CD14-positive monocyte (primary cell): ENCODE results near the gene FBXL13. TPM values are rescaled to one million over a fixed set of nuclear protein-coding genes. Genes with fewer than 3 reads are reported as not detected.

Experiments
- DNase-seq, 3 donors: peaks; one replicate each; pipeline ENCODE4 v3.0.0-alpha.2; 2011 to 2022
- H2AFZ ChIP-seq: 2 replicates; pipeline ENCODE4 v1.6.0; 2012; ENCODE audit warnings: mild to moderate bottlenecking, low read depth, low read length, inconsistent platforms; ENCODE audit not compliant: insufficient read depth, poor library complexity, severe bottlenecking
- H3K27ac ChIP-seq, 2 donors: 1 replicate in 1 of 2; 2 replicates in 1 of 2; pipeline ENCODE4 v1.5.1; 2012 to 2013; ENCODE audit warnings: low read length in 2 of 2, control low read depth in 1 of 2, inconsistent platforms in 1 of 2, low read depth in 1 of 2, mild to moderate bottlenecking in 1 of 2
- H3K27me3 ChIP-seq, 2 donors: one replicate each; pipeline versions ENCODE4 v1.6.0 to v1.6.1; 2011 to 2013; ENCODE audit warnings: low read length in 2 of 2; ENCODE audit not compliant: control insufficient read depth in 2 of 2, insufficient read depth in 2 of 2
- H3K36me3 ChIP-seq, 2 donors: replicated peaks in 1 of 2; 1 replicate in 1 of 2; 2 replicates in 1 of 2; pipeline versions ENCODE4 v1.5.1 to v1.6.1; 2012 to 2013; ENCODE audit warnings: low read length in 2 of 2, control low read depth in 1 of 2, inconsistent platforms in 1 of 2, mild to moderate bottlenecking in 1 of 2; ENCODE audit not compliant: insufficient read depth in 2 of 2, control insufficient read depth in 1 of 2
- H3K4me1 ChIP-seq, 2 donors: 1 replicate in 1 of 2; 2 replicates in 1 of 2; pipeline versions ENCODE4 v1.5.1 to v1.6.1; 2012 to 2013; ENCODE audit warnings: low read length in 2 of 2, control low read depth in 1 of 2, inconsistent platforms in 1 of 2, mild to moderate bottlenecking in 1 of 2, moderate library complexity in 1 of 2; ENCODE audit not compliant: insufficient read depth in 2 of 2, control insufficient read depth in 1 of 2
- H3K4me2 ChIP-seq: replicated peaks from 2 replicates; pipeline ENCODE3; 2012; ENCODE audit warnings: low read length, moderate library complexity, mild to moderate bottlenecking; ENCODE audit not compliant: poor library complexity, severe bottlenecking; ENCODE audit errors: extremely low read depth
- H3K4me3 ChIP-seq, 3 experiments: fragments of 200-600 bp in 1 of 3; sonication (generic) in 1 of 3; replicated peaks in 1 of 3; 1 replicate in 2 of 3; 2 replicates in 1 of 3; pipeline ENCODE4 v1.5.1; 2011 to 2013; ENCODE audit warnings: low read length in 3 of 3, mild to moderate bottlenecking in 3 of 3, control low read depth in 2 of 3, low read depth in 2 of 3, inconsistent platforms in 1 of 3, moderate library complexity in 1 of 3
- H3K79me2 ChIP-seq: 2 replicates; pipeline ENCODE4 v1.6.0; 2012; ENCODE audit warnings: mild to moderate bottlenecking, control low read depth, inconsistent platforms, low read length, moderate library complexity; ENCODE audit not compliant: insufficient read depth
- H3K9ac ChIP-seq: 2 replicates; pipeline ENCODE4 v1.6.0; 2017; ENCODE audit warnings: low read length, mild to moderate bottlenecking; ENCODE audit not compliant: insufficient read depth, poor library complexity, severe bottlenecking
- H3K9me3 ChIP-seq, 2 donors: replicated peaks in 1 of 2; 1 replicate in 1 of 2; 2 replicates in 1 of 2; pipeline versions ENCODE4 v1.5.1 to v1.6.1; 2012 to 2013; ENCODE audit warnings: low read length in 2 of 2, control low read depth in 1 of 2; ENCODE audit not compliant: control insufficient read depth in 1 of 2, insufficient read depth in 1 of 2
- H4K20me1 ChIP-seq: 2 replicates; pipeline ENCODE4 v1.6.0; 2012; ENCODE audit warnings: mild to moderate bottlenecking, low read length, control low read depth, moderate library complexity; ENCODE audit not compliant: insufficient read depth
- H3K27ac Mint-ChIP-seq, 7 donors: one replicate each; pipeline ENCODE4 v1.8.0; 2020; ENCODE audit warnings: mild to moderate bottlenecking in 7 of 7, mixed read lengths in 7 of 7, moderate library complexity in 6 of 7, inconsistent platforms in 2 of 7
- H3K27me3 Mint-ChIP-seq, 3 donors: one replicate each; pipeline ENCODE4 v1.8.0; 2021 to 2022; ENCODE audit warnings: low read depth in 3 of 3, mild to moderate bottlenecking in 3 of 3, mixed read lengths in 3 of 3, moderate library complexity in 3 of 3, inconsistent platforms in 1 of 3
- H3K36me3 Mint-ChIP-seq, 2 donors: one replicate each; pipeline ENCODE4 v1.8.0; 2020; ENCODE audit warnings: mixed read lengths in 2 of 2, inconsistent platforms in 1 of 2, mild to moderate bottlenecking in 1 of 2
- H3K4me1 Mint-ChIP-seq: one replicate; pipeline ENCODE4 v1.8.0; 2020; ENCODE audit warnings: mild to moderate bottlenecking, mixed read lengths
- H3K4me3 Mint-ChIP-seq, 2 donors: one replicate each; pipeline ENCODE4 v1.8.0; 2020; ENCODE audit warnings: mild to moderate bottlenecking in 2 of 2, mixed read lengths in 2 of 2, moderate library complexity in 1 of 2
- H3K9me3 Mint-ChIP-seq, 7 donors: one replicate each; pipeline ENCODE4 v1.8.0; 2020 to 2022; ENCODE audit warnings: mixed read lengths in 7 of 7, mild to moderate bottlenecking in 6 of 7, moderate library complexity in 6 of 7, inconsistent platforms in 2 of 7
- WGBS: methylation state at CpG from one replicate; pipeline ENCODE4 v1.1.5; 2013; ENCODE audit warnings: missing lambda C conversion rate; ENCODE audit not compliant: insufficient coverage; 5-methylcytosine and 5-hydroxymethylcytosine counted together
- intact Hi-C, 2 donors: fragments of 100-400 bp; cut with micrococcal nuclease; formaldehyde crosslinking; loops; one replicate each; pipeline versions ENCODE4 v1.15.0 to v1.15.1; 2023
- polyA plus RNA-seq, 3 donors: library from polyadenylated mRNA; depleted of rRNA in 1 of 3; unstranded in 2 of 3; stranded (reverse) in 1 of 3; fragments of 300-500 nt in 2 of 3; fragments of >200 nt in 1 of 3; fragmentation: Illumina TruSeq in 2 of 3; gene quantifications; 1 replicate in 2 of 3; 2 replicates in 1 of 3; pipeline ENCODE4 v1.2.3, GENCODE V29; 2012 to 2021
- TF ChIP-seq, protein P1 (sequence below): fragments of 200-600 bp; IDR thresholded peaks from one replicate; pipeline ENCODE4 v1.8.0; 2022; ENCODE audit warnings: antibody characterized with exemption, mild to moderate bottlenecking

Gene FBXL13
- polyA plus RNA-seq, 3 donors, result 0.05 TPM; not detected in 2

DNA sequence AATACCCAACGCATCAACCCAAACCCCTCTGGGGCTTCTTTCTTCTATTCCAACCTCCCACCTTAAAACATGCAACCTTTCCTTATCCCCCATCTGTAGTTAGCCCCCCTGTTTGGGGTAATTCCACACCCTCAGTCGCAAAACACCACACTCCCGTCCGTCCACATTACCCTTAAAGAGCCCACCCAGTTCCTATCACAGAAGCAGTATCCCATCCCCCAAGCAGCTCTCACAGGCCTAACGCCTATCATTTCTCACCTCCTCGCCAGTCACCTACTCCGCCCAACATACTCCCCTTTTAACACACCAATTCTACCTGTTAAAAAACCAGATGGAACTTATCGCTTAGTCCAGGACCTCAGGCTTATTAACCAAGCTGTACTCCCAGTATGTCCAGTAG lies 98.1 kb downstream of the FBXL13 start:
- Mint-ChIP-seq H3K4me1 (peaks cover 21% of the 10 kb centered on the region), H3K36me3 (no peaks in the 10 kb centered on the region), H3K9me3 (peaks cover 0 to 7% (median 2%) of the 10 kb centered on the region in 7 donors), H3K4me3 (no peak overlapping the region), H3K27ac (no peak overlapping the region), H3K27me3 (peaks cover 0 to 2% (median 0%) of the 10 kb centered on the region in 3 donors)
- Histone ChIP-seq H2AFZ (no peak overlapping the region), H3K9ac (no peak overlapping the region), H4K20me1 (no peaks in the 10 kb centered on the region), H3K4me2 (no peak overlapping the region), H3K27ac (no peak overlapping the region), H3K36me3 (no peaks in the 10 kb centered on the region), H3K27me3 (no peaks in the 10 kb centered on the region), H3K4me1 (peaks cover 6% of the 10 kb centered on the region in 2 donors), H3K9me3 (no peaks in the 10 kb centered on the region), H3K79me2 (no peaks in the 10 kb centered on the region), H3K4me3 (no peak overlapping the region)
- WGBS, result 95% methylated on average over 8 of the region's 8 CpGs
- TF ChIP-seq, protein P1, sequence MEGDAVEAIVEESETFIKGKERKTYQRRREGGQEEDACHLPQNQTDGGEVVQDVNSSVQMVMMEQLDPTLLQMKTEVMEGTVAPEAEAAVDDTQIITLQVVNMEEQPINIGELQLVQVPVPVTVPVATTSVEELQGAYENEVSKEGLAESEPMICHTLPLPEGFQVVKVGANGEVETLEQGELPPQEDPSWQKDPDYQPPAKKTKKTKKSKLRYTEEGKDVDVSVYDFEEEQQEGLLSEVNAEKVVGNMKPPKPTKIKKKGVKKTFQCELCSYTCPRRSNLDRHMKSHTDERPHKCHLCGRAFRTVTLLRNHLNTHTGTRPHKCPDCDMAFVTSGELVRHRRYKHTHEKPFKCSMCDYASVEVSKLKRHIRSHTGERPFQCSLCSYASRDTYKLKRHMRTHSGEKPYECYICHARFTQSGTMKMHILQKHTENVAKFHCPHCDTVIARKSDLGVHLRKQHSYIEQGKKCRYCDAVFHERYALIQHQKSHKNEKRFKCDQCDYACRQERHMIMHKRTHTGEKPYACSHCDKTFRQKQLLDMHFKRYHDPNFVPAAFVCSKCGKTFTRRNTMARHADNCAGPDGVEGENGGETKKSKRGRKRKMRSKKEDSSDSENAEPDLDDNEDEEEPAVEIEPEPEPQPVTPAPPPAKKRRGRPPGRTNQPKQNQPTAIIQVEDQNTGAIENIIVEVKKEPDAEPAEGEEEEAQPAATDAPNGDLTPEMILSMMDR, result no peak
- no peak for DNase-seq
- intact Hi-C loops, result loop anchor here in 1 of 2 donors (5.0 kb wide), 1 partner anchor 69 kb away; no protein-coding TSS in a partner anchor

DNA sequence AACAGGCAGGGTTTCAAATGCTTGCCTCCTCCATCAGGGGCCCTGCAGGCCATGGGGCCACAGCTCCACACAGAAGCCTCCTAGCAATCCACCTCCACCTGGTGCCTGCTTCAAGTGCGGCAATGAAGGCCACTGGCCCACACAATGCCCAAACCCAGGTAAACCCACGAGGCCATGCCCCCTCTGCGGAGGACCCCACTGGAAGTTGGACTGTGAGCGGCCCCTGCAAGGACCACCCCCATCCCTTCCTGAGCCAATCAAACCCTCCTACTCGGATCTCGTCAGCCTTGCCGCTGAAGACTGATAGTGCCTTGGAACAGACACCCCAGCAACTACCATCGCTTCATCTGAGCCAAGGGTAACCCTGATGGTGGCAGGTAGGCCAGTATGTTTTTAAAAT lies 98.7 kb downstream of the FBXL13 start:
- H3K27me3 Mint-ChIP-seq, result no peaks in the 10 kb centered on the region
- H3K9me3 ChIP-seq, result no peaks in the 10 kb centered on the region
- no peak for DNase-seq
- H3K4me2 ChIP-seq, result no peak overlapping the region
- H3K9ac ChIP-seq, result no peak overlapping the region
- no peak overlapping the region for H2AFZ ChIP-seq
- H3K79me2 ChIP-seq, result no peaks in the 10 kb centered on the region
- H3K27ac Mint-ChIP-seq, result no peak overlapping the region
- 100% methylated on average over 1 of the region's 8 CpGs for WGBS
- H3K36me3 Mint-ChIP-seq, result no peaks in the 10 kb centered on the region
- peaks cover 6% of the 10 kb centered on the region in 2 donors for H3K4me1 ChIP-seq
- H3K9me3 Mint-ChIP-seq, result peaks cover 0 to 7% (median 2%) of the 10 kb centered on the region in 7 donors
- H3K27me3 ChIP-seq, result no peaks in the 10 kb centered on the region
- no peak overlapping the region for H3K4me3 ChIP-seq
- TF ChIP-seq, protein P1, result no peak
- no peaks in the 10 kb centered on the region for H3K36me3 ChIP-seq
- no peaks in the 10 kb centered on the region for H4K20me1 ChIP-seq
- no peak overlapping the region for H3K4me3 Mint-ChIP-seq
- no peak overlapping the region for H3K27ac ChIP-seq
- peaks cover 21% of the 10 kb centered on the region for H3K4me1 Mint-ChIP-seq
- intact Hi-C loops, result loop anchor here in 1 of 2 donors (5.0 kb wide), 1 partner anchor 69 kb away; no protein-coding TSS in a partner anchor
